Neural crest cell (in vitro differentiated cells): ENCODE measurements around the gene LSM12. TPM values are rescaled to one million over a fixed set of nuclear protein-coding genes. Genes with fewer than 3 reads are reported as not detected.
A peak's percentile ranks its signal among the peaks of the same experiment; 100 is the strongest.

Experiments used
- DNase-seq: peaks from one replicate; pipeline ENCODE4 v3.0.0; 2021; ENCODE audit warnings: low read depth, mixed read lengths, low spot score
- H3K27ac Mint-ChIP-seq: one replicate; pipeline ENCODE4 v1.8.0; 2021; ENCODE audit warnings: mild to moderate bottlenecking, mixed read lengths; ENCODE audit not compliant: unreplicated experiment
- H3K27me3 Mint-ChIP-seq: 2 replicates; pipeline ENCODE4 v1.8.0; 2021; ENCODE audit warnings: low read depth, mild to moderate bottlenecking, mixed read lengths
- H3K36me3 Mint-ChIP-seq: 2 replicates; pipeline ENCODE4 v1.8.0; 2021; ENCODE audit warnings: low read depth, mild to moderate bottlenecking, mixed read lengths
- H3K4me1 Mint-ChIP-seq: 2 replicates; pipeline ENCODE4 v1.8.0; 2021; ENCODE audit warnings: mixed read lengths
- H3K4me3 Mint-ChIP-seq: one replicate; pipeline ENCODE4 v1.8.0; 2021; ENCODE audit warnings: mild to moderate bottlenecking, mixed read lengths
- H3K9me3 Mint-ChIP-seq: 2 replicates; pipeline ENCODE4 v1.8.0; 2021; ENCODE audit warnings: mixed read lengths
- total RNA-seq: library from RNA; stranded (reverse); gene quantifications from 2 replicates; pipeline ENCODE4 v1.2.1, GENCODE V29; 2021
- TF ChIP-seq, protein P1 (sequence below): fragments of 200-600 bp; sonication (generic); conservative IDR thresholded peaks from 2 replicates; pipeline ENCODE4 v1.5.0; 2021; ENCODE audit warnings: antibody characterized with exemption, mild to moderate bottlenecking

LSM12 gene
- total RNA-seq, 1 donor from 2014 or later: 60.9 TPM

DNA sequence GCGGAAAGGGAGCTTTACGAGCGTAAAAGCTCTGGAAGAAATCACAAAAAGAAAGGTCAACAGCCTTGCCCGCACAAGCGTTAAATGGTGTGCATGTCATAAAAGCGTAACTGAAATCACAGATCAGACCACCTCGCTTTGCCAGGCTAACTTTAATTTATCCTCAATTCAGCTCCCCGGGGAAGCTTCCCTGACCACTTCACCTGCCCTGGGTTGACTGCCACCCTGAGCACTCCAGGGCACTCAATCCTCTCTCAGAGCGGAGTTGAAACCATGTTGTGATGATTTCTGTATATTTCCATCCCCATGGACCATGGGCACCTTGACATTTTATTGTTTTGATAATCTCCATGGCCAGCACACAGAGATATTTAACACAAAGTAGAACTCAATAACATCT, 78.2 kb downstream of the LSM12 start:
- TF ChIP-seq, protein P1, sequence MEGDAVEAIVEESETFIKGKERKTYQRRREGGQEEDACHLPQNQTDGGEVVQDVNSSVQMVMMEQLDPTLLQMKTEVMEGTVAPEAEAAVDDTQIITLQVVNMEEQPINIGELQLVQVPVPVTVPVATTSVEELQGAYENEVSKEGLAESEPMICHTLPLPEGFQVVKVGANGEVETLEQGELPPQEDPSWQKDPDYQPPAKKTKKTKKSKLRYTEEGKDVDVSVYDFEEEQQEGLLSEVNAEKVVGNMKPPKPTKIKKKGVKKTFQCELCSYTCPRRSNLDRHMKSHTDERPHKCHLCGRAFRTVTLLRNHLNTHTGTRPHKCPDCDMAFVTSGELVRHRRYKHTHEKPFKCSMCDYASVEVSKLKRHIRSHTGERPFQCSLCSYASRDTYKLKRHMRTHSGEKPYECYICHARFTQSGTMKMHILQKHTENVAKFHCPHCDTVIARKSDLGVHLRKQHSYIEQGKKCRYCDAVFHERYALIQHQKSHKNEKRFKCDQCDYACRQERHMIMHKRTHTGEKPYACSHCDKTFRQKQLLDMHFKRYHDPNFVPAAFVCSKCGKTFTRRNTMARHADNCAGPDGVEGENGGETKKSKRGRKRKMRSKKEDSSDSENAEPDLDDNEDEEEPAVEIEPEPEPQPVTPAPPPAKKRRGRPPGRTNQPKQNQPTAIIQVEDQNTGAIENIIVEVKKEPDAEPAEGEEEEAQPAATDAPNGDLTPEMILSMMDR: no peak
- H3K27me3 Mint-ChIP-seq: peaks cover 49% of the 10 kb centered on the region
- H3K9me3 Mint-ChIP-seq: no peaks in the 10 kb centered on the region
- H3K27ac Mint-ChIP-seq: no peak overlapping the region
- H3K36me3 Mint-ChIP-seq: no peaks in the 10 kb centered on the region
- no peak overlapping the region for H3K4me3 Mint-ChIP-seq
- no peak for DNase-seq
- H3K4me1 Mint-ChIP-seq: no peaks in the 10 kb centered on the region

DNA sequence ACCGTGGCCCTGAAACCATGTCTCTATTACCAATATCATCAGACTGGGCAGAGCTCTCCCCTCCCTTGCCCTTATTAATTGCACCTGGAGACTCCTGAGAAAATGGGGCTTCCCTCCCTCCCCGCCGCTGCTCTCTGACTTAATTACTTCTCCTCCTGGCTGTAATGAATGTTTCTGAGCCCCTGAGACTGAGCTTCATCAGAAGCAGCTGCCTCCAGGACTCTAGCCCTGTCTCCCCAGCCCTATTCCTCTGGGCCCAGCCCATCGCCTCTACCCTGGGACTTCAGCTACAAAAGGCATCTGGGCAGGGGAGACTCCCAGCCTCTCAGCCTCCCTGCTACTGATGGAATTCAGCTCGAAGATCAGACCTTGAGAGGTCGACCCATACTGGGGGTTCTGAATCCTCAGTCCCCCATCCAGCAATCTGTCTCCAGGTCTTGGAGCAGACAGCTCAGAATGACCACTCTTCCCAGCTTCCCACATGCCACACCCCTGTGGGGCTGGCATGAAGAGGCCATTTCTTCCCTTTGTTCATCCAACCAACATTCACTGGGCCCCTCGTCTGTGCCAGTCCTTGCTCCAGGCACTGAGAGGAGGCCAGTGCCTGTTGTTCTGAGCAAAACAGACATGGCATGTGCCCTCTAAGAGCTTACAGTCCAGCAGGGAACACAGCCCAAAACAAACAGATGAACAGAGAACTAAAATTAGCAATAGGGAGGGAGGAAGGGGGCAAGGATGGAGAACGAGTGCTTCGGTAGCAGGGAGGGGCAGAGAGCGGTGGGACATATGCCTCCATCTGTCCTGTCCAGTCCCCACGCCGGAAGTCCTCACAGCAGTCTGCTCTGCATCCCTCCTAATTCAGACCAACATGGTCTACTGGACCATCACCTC, 79.1 kb downstream of the LSM12 start:
- TF ChIP-seq, protein P1: no peak
- H3K27me3 Mint-ChIP-seq: peaks cover 55% of the 10 kb centered on the region
- no peak overlapping the region for H3K4me3 Mint-ChIP-seq
- no peak overlapping the region for H3K27ac Mint-ChIP-seq
- no peaks in the 10 kb centered on the region for H3K36me3 Mint-ChIP-seq
- no peak for DNase-seq
- no peaks in the 10 kb centered on the region for H3K4me1 Mint-ChIP-seq
- H3K9me3 Mint-ChIP-seq: no peaks in the 10 kb centered on the region

DNA sequence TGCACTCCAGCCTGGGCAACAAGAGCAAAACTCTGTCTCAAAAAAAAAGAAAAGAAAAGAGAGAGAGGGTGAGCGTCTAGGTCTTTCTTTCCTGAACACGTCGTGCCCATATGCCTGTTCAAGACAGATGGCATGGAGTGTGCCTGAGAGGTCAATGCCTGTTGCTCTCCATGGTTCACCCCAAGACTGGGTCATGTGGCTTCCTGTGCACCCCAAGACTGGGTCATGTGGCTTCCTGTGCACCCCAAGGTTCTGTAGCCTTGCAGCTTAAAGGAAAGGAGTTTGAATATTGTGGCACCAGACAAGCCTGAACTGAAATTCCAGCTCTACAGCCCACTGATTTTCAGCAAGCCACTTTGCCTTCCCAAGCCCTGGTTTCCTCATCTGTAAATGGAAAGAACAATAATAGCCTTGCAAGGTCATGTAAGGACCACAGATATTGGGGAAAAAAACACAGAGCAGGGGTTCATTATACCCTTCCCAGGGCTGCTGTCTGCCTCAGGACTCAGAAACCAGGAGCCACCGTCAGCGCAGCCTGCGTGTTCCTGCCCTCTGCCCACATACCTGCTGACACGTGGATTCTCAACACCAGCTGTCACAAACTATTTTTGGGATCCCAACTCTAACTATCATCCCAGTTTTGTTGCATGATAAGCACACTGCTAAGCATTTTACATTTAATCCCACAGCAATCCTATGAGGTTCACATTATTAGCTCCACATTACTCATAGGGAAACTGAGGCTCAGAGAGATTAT, 80.1 kb downstream of the LSM12 start:
- TF ChIP-seq, protein P1: no peak
- H3K27ac Mint-ChIP-seq: no peak overlapping the region
- no peak for DNase-seq
- no peak overlapping the region for H3K4me3 Mint-ChIP-seq
- H3K36me3 Mint-ChIP-seq: no peaks in the 10 kb centered on the region
- no peaks in the 10 kb centered on the region for H3K9me3 Mint-ChIP-seq
- H3K4me1 Mint-ChIP-seq: no peaks in the 10 kb centered on the region
- H3K27me3 Mint-ChIP-seq: peaks cover 65% of the 10 kb centered on the region

GRCh38 chr17:43984521-43984920, 82.0 kb downstream of the LSM12 start:
- Mint-ChIP-seq H3K4me3 (peak overlapping the region; percentile 77), H3K9me3 (no peaks in the 10 kb centered on the region), H3K27ac (no peak overlapping the region), H3K4me1 (no peaks in the 10 kb centered on the region), H3K27me3 (peaks cover 77% of the 10 kb centered on the region), H3K36me3 (no peaks in the 10 kb centered on the region)
- TF ChIP-seq, protein P1: no peak
- no peak for DNase-seq

Other genes starting within 250 kb of the LSM12 start
- gene MPP3, start 233.5 kb downstream of the LSM12 start, total RNA-seq: 13.8 and 14.4 TPM in 2 replicates
- gene CD300LG, start 219.5 kb downstream of the LSM12 start, total RNA-seq: not detected in 2 replicates
- 26.8 and 29.8 TPM in 2 replicates for gene MPP2, start 159.1 kb downstream of the LSM12 start, total RNA-seq
- gene PPY, start 124.2 kb downstream of the LSM12 start, total RNA-seq: not detected in 2 replicates
- not detected in 2 replicates for gene PYY, start 112.7 kb downstream of the LSM12 start, total RNA-seq
- 0.93 and 1.1 TPM in 2 replicates for gene NAGS, start 62.0 kb downstream of the LSM12 start, total RNA-seq
- 24.0 and 26.9 TPM in 2 replicates for gene TMEM101, start 51.7 kb downstream of the LSM12 start, total RNA-seq
- gene G6PC3, start 4.1 kb upstream of the LSM12 start, total RNA-seq: 81.1 and 88.6 TPM in 2 replicates
- 27.1 and 27.2 TPM in 2 replicates for gene HDAC5, start 57.0 kb upstream of the LSM12 start, total RNA-seq
- 22.1 and 23.3 TPM in 2 replicates for gene HROB, start 75.3 kb upstream of the LSM12 start, total RNA-seq
- 0.25 and 0.26 TPM in 2 replicates for gene ASB16, start 104.0 kb upstream of the LSM12 start, total RNA-seq
- gene TMUB2, start 120.3 kb upstream of the LSM12 start, total RNA-seq: 33.5 and 33.7 TPM in 2 replicates
- gene ATXN7L3, start 133.2 kb upstream of the LSM12 start, total RNA-seq: 115 and 119 TPM in 2 replicates
- gene UBTF, start 153.0 kb upstream of the LSM12 start, total RNA-seq: 106 and 108 TPM in 2 replicates
- gene SLC4A1, start 201.5 kb upstream of the LSM12 start, total RNA-seq: not detected in 2 replicates
- 8.7 and 12.9 TPM in 2 replicates for gene RUNDC3A, start 241.9 kb upstream of the LSM12 start, total RNA-seq